Middle frontal gyrus (tissue), 1 donor: ENCODE results near the gene TNFRSF25.
"Not testable (repeated sequence)": the region's sequence is repeated elsewhere in the genome, so short reads cannot be mapped to it uniquely, and the experiment has no call there.

Source experiments
- DNase-seq: peaks from one replicate; pipeline ENCODE4 v3.0.0-alpha.2; 2015; ENCODE audit warnings: low spot score; ENCODE audit errors: extremely low spot score

Gene TNFRSF25

GRCh38 chr1:6502000-6502891 is 36.3 kb upstream of the TNFRSF25 start:
- peak; percentile 29 for DNase-seq

- no peak for DNase-seq
Observed at GRCh38 chr1:6501279-6501813, 35.4 kb upstream of the TNFRSF25 start.

- DNase-seq, result no peak
Observed at GRCh38 chr1:6500544-6501278, 34.7 kb upstream of the TNFRSF25 start.

- DNase-seq, result peak; percentile 22
Observed at GRCh38 chr1:6499296-6499695, 33.3 kb upstream of the TNFRSF25 start.

GRCh38 chr1:6498576-6499111 is 32.7 kb upstream of the TNFRSF25 start:
- DNase-seq, result no peak

- DNase-seq, result no peak
Observed at GRCh38 chr1:6497867-6498575, 32.0 kb upstream of the TNFRSF25 start.

- DNase-seq, result no peak
Observed at GRCh38 chr1:6497215-6497866, 31.4 kb upstream of the TNFRSF25 start.

GRCh38 chr1:6496890-6497214 is 30.9 kb upstream of the TNFRSF25 start:
- no peak for DNase-seq

GRCh38 chr1:6496365-6496721 is 30.4 kb upstream of the TNFRSF25 start:
- DNase-seq, result no peak

- no peak for DNase-seq
Observed at GRCh38 chr1:6495540-6496364, 29.8 kb upstream of the TNFRSF25 start.

GRCh38 chr1:6495041-6495441 is 29.1 kb upstream of the TNFRSF25 start:
- no peak for DNase-seq

- DNase-seq, result no peak
Observed at GRCh38 chr1:6494627-6495026, 28.7 kb upstream of the TNFRSF25 start.

- DNase-seq, result not testable (repeated sequence)
Observed at GRCh38 chr1:6493834-6494223, 27.9 kb upstream of the TNFRSF25 start.

- DNase-seq, result no peak
Observed at GRCh38 chr1:6491966-6492365, 26.0 kb upstream of the TNFRSF25 start.

GRCh38 chr1:6491480-6491962 is 25.5 kb upstream of the TNFRSF25 start, which contains the start of gene PLEKHG5:
PLEKHG5 (minus strand) TSS chr1:6491667; CDS start chr1:6477571, 14,096 bp downstream.
- no peak for DNase-seq

GRCh38 chr1:6491081-6491449 is 25.1 kb upstream of the TNFRSF25 start:
- no peak for DNase-seq

GRCh38 chr1:6490181-6491080 is 24.5 kb upstream of the TNFRSF25 start:
- DNase-seq, result no peak

GRCh38 chr1:6489799-6490180 is 23.8 kb upstream of the TNFRSF25 start:
- peak; percentile 32 for DNase-seq

- DNase-seq, result no peak
Observed at GRCh38 chr1:6489383-6489765, 23.4 kb upstream of the TNFRSF25 start.
